Stimulated activated naive CD8-positive, alpha-beta T cell treated with anti-CD3 and anti-CD28 coated beads, Interleukin-15, Interleukin-2, amounts not matched to agents 100 U/mL and 50 U/mL, for 24 hours (primary cell): Measurements from ENCODE around the gene GRIFIN.
A peak's percentile ranks its signal among the peaks of the same experiment; 100 is the strongest.

Experiments
- ATAC-seq: fragments of 150-1000 bp; cut with Tn5 transposase; one replicate; pipeline ENCODE4 v1.10.0; 2021
- DNase-seq: peaks from one replicate; pipeline ENCODE4 v3.0.0; 2021

The GRIFIN gene, protein sequence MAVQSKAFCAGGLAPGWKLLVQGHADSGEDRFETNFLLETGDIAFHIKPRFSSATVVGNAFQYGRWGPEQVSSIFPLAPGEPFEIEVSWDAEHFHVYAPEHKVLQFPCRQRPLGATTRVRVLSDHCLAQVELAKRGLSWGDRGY

DNA sequence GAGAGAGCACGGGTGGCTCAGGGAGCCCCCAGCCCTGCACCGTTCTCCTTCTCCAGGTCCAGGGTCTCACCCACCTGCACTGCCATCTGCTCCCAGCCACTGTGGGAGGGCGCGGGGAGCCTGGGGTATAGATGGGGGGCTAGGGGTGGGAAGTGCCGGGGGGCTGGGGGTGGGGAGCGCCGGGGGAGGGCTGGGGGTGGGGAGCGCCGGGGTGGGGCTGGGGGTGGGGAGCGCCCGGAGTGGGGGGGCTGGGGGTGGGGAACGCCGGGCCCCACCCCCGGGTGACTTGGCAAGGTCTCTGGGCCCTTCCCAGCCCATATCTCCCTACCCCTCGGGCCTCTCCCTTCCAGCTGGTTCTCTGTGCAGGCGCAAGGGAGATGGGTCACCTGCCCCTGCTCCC lies at the start of gene GRIFIN:
TSS of gene GRIFIN (minus strand) at position 101 of the 400 bp plus-strand sequence. CDS start at position 86, 15 bp downstream.
- ATAC-seq (no peak), DNase-seq (no peak)

DNA sequence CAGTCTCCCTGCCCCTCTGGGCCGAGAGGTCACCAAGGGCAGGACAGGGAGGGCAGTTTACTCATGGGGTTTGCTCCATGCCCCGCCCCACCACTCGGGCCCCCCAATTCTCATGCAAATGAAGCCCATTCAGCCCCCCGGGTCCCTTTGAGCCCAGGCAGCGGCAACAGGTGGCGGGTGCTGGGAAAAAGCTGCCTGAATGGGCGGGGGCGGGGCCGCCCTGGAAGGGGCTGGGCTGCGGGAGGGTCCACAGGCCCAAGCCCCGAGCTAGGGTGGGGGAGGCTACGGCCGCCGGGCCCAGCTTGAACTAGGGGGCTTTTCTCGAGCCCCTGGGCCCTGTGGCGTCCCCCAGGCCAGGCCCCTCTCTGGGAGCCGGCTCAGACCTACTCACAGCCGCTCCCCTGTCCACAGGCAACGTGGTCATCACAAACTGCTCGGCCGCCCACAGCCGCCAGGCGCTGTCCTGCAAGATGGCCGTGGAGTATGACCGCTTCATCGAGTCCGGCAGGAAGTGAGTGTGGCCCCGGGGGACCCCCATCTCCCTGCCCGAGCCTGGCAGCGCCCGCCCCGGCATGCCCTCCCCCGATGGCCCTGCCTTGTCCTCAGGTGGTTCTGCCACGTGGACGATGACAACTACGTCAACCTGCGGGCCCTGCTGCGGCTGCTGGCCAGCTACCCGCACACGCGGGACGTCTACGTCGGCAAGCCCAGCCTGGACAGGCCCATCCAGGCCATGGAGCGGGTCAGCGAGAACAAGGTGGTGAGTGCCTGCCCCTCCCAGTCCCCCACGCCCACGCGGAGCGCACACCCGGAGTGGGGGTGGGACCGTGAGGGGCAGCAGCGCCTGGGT lies 48.8 kb upstream of the GRIFIN start:
- ATAC-seq = no peak
- DNase-seq = no peak

DNA sequence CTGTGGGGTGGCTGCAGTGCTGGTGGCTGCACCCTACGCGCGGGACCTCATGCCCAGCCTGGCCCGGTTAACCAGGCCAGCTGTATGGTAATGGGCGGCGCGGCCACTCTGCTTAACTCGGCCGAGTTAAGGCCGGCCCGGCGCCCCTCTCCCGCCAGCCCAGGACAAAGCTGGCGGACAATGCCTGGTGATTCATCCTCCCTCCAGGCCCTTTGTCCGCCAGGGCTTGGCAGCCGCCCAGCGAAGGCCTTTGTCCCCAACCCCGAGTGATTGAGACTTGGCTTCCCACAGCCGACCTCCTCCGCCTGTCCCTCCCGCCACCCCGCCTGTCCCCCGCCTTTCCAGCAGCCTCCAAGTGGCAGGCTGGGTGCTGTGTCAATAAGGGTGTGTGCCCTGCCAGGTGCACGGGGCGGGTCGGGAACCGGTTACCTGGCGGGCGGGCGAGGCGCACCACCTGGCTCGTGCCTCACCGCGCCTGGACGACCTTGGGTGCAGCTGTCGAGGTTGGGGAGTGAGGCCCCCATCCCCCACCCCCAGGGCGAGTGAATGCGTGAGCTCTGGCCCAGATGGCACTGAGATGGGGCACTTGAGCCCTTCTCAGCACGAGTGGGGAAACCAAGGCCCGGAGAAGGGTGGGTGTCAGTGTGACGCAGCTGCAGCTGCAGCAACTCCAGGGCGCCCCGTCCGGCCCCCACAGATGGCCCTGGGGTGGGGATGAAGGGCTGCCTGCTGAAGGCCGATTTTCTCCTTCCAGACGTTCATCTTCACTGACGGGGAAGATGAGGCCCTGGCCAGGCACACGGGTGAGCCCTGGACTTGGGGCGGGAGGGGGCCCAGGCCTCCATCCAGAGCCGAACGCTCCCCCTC lies 48.0 kb upstream of the GRIFIN start:
- no peak for DNase-seq
- no peak for ATAC-seq

DNA sequence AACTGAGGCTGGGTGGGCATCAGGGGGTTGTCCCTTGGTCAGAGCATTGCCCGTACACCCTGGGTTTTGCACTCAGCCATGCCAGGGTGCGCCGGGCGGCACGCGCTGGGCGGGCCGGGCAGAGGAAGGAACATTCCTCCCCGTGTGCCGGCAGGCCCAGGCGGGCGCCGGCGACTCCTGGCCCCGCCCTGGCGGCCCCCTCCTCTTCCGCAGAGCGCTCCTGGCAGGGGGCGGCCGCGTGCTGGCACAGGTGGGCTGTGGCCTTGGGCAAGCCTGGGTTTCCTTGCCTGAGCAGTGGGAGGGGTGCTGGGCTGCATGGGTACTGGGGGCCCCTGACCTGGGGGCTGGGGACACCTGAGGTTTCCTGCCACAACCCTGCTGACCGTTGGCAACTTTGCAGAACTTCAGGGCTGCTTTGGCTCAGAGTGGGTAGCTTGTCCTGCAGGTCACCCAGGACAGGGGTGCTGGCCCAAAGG lies 47.3 kb upstream of the GRIFIN start:
- no peak for ATAC-seq
- DNase-seq = no peak

DNA sequence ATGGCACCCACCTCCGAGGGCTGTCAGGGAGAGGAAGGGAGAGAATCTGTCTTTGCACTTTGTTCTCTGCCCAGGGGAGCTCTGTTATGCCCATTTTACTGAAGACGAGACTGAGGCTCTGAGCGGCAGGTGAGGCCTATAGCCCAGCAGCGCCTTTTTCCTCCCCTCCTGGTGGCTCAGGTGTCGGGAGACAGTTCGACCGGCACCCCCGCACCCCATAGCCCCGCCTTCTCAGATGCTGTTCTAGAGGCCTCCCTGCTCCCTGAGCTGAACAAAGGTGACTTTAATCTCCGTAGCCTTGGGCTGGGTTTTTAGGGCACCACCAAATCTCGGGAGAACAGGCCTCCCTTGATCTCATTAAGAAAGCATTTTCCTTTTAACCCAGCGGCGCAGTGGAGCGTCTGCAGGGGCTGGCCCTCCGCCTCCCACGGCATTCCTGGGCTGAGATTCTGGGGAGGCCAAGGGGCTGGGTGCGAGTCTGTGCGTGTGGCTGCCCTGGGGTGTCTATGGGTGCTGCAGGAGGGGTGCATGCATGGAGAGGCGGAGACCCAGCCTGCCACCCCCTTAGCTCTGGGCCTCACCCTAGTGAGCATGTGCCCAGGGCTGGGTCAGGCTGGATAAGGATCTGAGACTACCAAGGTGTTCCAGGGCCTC lies 46.7 kb upstream of the GRIFIN start:
- DNase-seq (peak; percentile 56), ATAC-seq (no peak)

DNA sequence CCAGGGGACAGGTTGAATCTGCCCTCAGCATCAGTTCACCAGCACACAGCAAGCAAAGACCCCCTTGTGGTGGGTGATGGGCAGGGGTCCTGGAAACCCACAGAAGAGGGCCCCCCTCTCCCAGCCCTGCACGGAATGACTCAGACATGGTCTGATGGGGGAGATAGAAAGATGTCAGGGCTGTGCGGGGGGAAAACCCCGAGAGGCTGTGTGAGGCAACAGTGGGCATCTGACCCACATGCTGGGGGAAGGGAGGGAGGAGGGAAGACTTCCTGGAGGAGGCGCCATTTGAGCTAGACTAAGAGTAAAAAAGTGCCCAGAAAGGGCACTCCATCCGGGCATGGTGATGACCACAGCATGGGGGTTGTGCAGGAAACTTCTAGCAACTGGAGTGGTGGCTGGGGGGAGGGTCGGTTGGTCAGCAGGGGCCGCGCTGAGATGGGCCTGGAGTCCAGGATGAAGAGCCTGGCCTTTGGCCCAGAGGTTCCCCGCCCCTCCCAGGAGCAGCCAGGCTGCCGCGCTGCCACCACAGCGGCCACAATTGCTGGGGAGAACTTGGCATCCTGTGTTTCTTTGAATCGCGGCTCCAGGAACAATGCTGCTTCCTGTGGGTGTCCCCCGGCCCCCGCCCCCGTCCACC lies 45.9 kb upstream of the GRIFIN start:
- peak; percentile 67 for ATAC-seq
- peak; percentile 85 for DNase-seq

DNA sequence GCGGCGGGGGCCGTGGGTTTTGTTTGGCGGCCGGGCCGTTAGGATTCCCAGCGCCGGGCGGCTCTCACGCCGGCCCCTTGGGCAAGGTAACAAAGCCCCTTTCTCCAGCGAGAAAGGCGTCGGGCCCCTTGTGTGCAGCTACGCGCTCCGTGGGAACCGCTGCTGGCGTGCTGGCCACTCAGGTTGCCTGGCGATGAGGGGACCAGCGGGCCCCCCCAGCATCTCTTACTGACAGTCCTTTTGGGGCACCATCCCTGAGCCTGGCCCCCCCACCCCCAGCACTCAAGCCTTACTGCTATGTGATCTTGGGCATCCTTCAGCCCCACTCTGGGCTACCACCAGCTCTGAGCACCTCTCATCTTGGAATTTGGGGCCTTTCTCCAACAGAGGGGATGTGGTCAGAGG lies 45.1 kb upstream of the GRIFIN start:
- no peak for DNase-seq
- no peak for ATAC-seq

DNA sequence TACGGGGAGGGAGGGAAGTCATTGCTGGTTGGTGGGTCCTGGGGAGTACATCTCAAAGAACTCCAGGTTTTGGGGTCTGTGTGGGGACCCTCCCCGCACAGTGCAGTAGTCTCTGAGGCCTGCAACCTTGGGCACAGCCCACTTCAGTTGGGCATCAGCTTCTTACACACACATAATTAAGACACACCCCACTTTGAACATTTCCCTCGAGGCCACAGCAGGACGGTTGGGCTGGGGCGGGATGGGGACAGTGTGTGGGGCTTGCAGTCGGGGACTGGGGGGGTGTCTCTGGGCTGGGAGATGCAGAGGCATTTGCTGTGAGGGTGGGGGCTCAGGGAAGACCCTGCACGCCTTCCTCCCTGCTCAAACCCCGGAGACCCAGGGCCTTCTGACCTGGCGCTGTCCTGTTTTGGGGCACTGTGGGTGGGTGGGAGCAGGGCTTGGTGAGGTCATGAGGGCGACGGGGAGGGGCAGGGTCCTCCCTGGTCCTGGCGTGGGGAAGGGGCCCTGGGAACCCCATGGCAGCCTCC lies 44.6 kb upstream of the GRIFIN start:
- no peak for ATAC-seq
- DNase-seq = no peak

DNA sequence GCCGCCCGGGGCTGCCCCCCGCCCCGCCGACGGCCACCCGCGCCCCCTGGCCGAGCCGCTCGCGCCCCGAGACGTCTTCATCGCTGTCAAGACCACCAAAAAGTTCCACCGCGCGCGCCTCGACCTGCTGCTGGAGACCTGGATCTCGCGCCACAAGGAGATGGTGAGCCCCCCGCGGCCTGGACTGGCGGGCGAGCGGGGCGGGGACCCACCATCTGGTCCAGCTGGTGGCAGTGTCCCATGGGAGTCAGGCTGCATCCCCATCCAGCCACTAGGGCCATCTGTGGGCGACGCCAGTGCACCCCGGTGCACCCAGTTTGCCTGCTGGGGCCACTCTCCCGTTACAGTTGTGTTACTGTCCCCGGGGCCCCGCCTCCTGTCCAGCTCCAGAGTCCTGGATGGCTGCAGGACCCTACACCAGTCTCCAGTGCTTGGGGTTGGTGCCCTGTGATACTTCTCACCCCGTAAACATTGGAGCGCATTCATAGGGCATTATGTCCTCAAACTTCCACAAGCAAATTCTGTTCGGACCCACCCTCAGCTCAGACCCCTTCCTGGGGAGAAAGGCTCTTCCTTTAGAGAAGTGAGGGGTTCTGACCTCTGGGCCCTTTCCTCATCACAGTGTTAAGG lies 44.0 kb upstream of the GRIFIN start:
- DNase-seq (peak; percentile 47), ATAC-seq (no peak)

DNA sequence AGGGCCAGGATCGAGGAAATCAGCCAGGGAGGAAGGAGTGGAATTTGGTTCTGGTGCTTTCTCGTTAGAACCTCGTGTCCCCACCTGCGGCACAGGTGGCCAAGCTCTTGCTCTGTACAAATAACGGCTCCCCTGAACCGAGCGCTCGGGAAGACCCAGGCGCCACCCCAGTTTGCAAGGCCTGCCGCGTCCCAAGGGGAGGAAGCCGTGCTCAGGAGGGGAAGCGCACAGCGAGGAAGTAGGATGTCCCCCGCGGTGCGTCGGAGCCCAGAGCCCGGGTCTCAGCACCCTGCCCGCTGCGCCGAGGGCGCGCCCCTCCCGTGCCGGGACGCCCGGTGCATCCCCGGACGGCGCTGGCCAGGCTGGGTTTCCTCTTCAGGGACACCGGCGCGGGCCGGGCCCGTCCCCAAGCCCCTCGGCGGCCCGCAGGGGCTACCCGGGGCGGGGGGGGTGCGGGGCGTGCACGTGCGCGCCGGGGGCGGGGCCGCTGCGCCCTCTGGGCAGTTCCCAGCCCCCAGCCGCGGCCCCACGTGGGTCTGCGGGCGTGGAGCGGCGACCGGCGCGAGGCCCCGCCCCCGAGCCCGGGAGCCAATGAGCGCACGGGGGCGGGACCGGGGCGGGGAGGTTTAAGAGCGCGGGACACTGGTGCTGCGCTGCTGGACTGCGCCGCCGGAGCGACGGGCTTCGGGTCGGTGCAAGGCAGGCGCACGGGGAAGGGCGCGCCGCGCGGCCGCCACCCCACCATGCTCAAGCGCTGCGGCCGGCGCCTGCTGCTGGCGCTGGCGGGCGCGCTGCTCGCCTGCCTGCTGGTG lies 43.1 kb upstream of the GRIFIN start, which contains the start of gene LFNG:
TSS of gene LFNG (plus strand) at position 656 of the 812 bp plus-strand sequence. CDS start at position 744, 88 bp downstream.
- peak; percentile 73 for ATAC-seq
- DNase-seq = peak; percentile 92

DNA sequence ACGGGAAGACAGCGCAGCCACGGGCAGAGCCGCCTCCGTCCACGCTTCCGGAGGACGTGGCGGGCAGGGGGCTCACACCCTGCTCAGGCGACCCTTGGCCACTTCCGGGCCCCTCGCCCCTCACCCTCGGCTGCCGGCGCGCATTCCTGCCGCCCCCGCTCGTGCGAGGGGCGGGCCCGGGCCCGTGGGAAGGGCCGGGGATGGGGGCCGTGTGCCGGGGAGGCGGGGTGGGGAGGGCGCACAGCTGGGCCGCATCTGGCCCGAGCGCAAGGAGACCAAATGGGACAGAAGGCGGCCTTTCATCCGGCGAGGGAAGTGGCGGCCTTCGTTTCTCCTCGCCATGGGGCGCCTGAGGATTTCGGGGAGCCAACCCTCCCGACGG lies 42.5 kb upstream of the GRIFIN start:
- ATAC-seq = no peak

DNA sequence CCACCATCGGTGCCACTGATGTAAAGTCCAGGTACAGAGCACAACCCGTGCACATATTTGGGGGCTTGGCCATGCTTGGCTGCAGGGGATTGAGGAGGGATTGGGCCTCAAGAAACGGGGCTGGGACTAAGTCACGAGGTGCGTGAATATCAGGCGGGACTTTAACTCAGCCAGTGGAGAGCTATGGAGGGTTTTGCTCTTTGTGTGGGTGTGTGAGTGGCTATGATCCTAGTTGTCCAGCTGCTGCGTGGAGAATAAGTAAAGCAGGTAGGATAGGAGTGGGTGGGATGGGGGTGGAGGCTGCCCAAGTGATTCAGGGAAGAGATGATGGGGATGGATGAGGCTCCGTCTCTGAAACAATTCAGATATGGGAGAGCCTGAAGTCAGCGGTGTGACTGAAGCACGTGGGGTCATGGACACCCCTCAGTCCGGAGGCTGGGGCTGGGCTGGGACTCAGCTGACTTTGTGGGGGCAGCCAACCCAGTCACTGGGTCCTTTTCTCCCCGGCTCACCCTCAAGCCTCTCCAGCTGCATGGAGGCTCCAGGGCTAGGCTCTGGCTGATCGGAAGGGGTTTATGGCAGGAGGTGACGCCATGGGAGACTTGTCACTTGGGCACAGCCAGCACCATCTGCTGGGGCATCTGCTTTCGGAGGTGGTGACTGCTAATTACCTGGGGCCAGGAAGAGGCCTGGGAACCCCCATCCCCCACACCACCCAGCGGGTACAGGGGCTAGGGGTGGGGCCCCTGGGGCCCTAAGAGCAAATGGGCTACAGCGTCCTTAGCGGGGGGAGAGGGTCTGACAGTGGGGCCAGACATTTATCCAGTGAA lies 41.7 kb upstream of the GRIFIN start:
- no peak for DNase-seq
- no peak for ATAC-seq

More for the DNA sequence above, 42.5 kb upstream of the GRIFIN start:
- DNase-seq = no peak

DNA sequence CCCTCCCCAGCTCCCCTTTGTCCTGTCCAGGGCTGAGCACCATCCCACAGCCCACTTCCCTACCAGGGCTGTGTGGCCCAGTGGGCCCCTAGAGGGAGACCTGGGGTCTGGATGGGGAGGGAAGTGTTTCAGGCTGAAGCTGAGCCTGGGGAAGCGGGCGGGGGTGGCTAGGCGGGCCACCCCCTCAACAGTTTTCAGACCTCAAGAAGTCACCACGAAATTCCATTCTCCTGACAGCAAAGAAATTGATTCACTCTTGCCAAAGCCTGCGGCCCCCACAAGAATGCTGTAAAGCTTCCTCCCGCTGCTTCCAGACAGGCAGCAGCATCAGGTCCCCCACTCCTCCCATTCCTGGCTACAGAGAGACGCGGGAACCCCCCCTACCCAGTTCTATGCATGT lies 40.8 kb upstream of the GRIFIN start:
- no peak for DNase-seq
- no peak for ATAC-seq

DNA sequence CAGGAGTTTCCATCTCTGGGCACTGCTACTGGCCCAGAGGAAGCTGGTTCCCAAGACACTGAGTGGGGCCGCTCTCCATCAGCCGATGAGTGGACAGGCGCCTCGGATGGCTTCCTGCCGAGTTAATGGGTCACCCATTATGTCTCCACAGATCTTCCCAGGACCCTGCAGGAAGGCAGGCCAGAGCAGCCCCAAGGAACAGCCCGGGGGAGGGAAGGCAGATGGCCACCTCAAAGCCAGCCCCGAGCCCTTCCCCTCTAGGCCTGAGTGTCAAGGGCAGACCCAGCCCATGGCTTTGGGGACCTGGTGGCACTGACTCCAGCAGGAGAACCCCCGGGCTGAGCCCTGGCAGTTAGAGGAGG lies 40.0 kb upstream of the GRIFIN start:
- DNase-seq = no peak

DNA sequence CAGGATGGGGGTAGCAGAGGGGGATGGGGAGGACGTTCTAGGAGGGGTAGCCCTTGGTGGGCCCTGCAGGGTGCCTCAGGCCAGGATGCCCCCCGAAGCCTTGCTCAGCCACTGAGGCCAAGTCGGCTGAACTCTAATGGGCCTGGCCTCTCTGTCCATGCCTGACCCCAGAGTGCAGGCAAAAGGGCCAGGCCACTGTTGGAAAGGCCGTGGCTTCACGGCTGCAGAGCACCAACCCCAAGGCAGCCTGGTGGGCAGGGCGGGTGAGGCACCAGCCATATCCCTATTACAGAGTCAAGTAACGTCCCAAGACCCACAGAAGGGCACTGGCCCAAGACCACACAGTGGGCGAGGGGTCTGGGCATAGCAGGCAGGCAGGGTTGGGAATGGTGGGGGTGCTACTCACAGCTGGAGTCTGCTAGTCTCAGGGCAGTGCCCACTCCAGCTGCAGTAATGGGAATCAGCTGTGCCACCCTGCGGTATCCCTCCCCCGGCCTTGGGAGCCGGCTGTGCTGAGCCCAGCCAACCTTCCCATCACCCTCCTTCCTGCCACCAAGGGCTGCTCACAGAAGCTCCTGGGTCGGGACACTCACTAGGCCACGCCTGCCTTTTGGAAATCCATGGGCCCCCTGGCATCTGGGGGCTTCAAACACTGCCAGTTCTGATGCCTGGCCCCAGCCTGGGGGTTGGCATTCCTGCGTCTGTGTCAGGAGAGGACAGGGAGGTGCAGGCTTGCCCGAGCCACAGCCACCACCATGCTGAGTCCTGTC lies 39.4 kb upstream of the GRIFIN start:
- ATAC-seq (no peak), DNase-seq (no peak)

More for the DNA sequence above, 40.0 kb upstream of the GRIFIN start:
- no peak for ATAC-seq

DNA sequence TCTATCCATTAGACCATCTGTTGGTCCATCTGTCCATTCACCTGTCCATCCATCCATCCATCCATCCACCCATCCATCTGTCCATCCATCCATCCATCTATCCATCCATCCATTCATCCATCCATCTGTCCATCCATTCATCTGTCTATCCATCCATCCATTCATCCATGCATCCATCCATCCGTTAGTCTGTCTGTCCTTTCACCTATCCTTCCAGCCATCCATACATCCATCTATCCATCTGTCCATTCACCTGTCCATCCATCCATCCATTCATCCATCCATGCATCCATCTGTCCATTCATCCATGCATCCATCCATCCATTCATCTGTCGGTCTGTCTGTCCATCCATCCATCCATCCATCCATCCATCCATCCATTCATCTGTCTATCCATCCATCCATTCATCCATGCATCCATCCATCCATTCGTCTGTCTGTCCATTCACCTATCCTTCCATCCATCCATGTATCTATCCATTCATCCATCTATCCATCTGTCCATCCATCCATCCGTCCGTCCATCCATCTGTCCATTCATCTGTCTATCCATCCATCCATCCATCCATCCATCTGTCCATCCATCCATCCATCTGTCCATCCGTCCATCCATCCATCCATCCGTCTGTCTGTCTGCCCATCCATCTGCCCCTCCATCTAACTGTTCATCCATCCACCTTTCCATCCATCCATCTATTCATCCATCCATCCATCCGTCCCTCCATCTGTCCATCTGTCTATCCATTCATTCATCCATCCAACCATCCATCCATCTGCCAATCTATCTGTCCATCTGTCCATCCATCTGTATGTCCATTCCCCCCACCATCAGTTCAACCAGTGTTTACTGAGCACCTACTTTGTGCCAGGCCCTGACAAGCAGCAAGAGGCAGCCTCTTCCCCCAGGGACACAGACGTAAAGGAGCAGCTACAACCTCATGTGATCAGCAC lies 38.5 kb upstream of the GRIFIN start:
- no peak for ATAC-seq
- no peak for DNase-seq

DNA sequence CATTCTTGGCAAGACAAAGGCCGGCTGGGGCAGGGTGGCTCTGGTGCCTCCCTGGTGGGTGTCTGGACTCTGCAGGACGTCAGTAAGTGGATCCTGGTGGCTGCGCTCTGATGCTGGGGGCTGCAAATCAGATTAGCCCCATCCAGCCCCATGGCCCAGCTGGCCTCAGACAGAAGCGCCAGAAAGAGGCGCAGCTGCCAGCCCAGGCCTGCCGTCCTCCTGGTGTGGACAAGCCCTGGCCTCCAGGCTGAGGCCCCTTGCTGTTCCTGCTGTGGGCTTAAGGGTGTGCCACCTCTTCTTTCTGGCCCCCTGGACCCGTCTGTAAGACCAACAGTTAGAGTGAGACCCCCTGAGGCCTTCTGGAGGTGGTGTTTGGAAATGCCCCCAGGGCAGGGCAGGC lies 37.5 kb upstream of the GRIFIN start:
- no peak for DNase-seq
- no peak for ATAC-seq
